GM18505 (cell line): Measurements from ENCODE around the gene MTM1.

Experiments
- ATAC-seq: cut with Tn5 transposase; IDR thresholded peaks from one replicate; pipeline ENCODE4 v1.9.1; 2021; ENCODE audit not compliant: unreplicated experiment
- POLR2A ChIP-seq: IDR thresholded peaks from 4 replicates; pipeline ENCODE4 v1.6.1; 2011; ENCODE audit warnings: borderline replicate concordance; ENCODE audit not compliant: insufficient read depth, insufficient read length; ENCODE audit errors: extremely low read depth

The MTM1 gene

GRCh38 chrX:150568320-150569154, at the start of gene MTM1:
Gene MTM1, plus strand, starts transcription at chrX:150568621. Its CDS starts 23,994 bp downstream, at chrX:150592615.
- TF ChIP-seq POLR2A, result peak; percentile 29
- ATAC-seq, result peak; percentile 89

GRCh38 chrX:150522494-150522893, 45.9 kb upstream of the MTM1 start:
- ATAC-seq, result no peak
- no peak for TF ChIP-seq POLR2A

- ATAC-seq, result no peak
- no peak for TF ChIP-seq POLR2A
These were observed 43.1 kb upstream of the MTM1 start for GRCh38 chrX:150525061-150525919.

- ATAC-seq, result no peak
- no peak for TF ChIP-seq POLR2A
These were observed 41.7 kb upstream of the MTM1 start for GRCh38 chrX:150526692-150527091.

- no peak for TF ChIP-seq POLR2A
- no peak for ATAC-seq
These were observed 41.3 kb upstream of the MTM1 start for GRCh38 chrX:150527108-150527507.

- ATAC-seq, result no peak
- TF ChIP-seq POLR2A, result no peak
These were observed 38.8 kb upstream of the MTM1 start for GRCh38 chrX:150529587-150529986.

- no peak for ATAC-seq
- TF ChIP-seq POLR2A, result no peak
These were observed 37.6 kb upstream of the MTM1 start for GRCh38 chrX:150530821-150531220.

GRCh38 chrX:150531467-150531866, 37.0 kb upstream of the MTM1 start:
- ATAC-seq, result no peak
- no peak for TF ChIP-seq POLR2A

- ATAC-seq, result no peak
- no peak for TF ChIP-seq POLR2A
These were observed 34.6 kb upstream of the MTM1 start for GRCh38 chrX:150533863-150534262.

GRCh38 chrX:150536455-150537116, 31.8 kb upstream of the MTM1 start:
- ATAC-seq, result no peak
- no peak for TF ChIP-seq POLR2A

- ATAC-seq, result no peak
- TF ChIP-seq POLR2A, result no peak
These were observed 30.6 kb upstream of the MTM1 start for GRCh38 chrX:150537851-150538250.

- ATAC-seq, result no peak
- no peak for TF ChIP-seq POLR2A
These were observed 27.5 kb upstream of the MTM1 start for GRCh38 chrX:150540965-150541364.

GRCh38 chrX:150542846-150543229, 25.6 kb upstream of the MTM1 start:
- TF ChIP-seq POLR2A, result no peak
- ATAC-seq, result no peak
